Activated naive CD8-positive, alpha-beta T cell treated with anti-CD3 and anti-CD28 coated beads for 36 hours (primary cell): ENCODE data around the gene HOXD4. TPM values are rescaled to one million over a fixed set of nuclear protein-coding genes. Genes with fewer than 3 reads are reported as not detected.

Experiments
- DNase-seq: peaks from one replicate; pipeline ENCODE4 v3.0.0; 2021
- H3K27ac Mint-ChIP-seq: one replicate; pipeline ENCODE4 v1.8.0; 2022; ENCODE audit warnings: mild to moderate bottlenecking, moderate library complexity, mixed read lengths
- H3K27me3 Mint-ChIP-seq: one replicate; pipeline ENCODE4 v1.8.0; 2022; ENCODE audit warnings: mild to moderate bottlenecking, mixed read lengths
- H3K36me3 Mint-ChIP-seq: one replicate; pipeline ENCODE4 v1.8.0; 2021; ENCODE audit warnings: mild to moderate bottlenecking, mixed read lengths
- H3K4me1 Mint-ChIP-seq: one replicate; pipeline ENCODE4 v1.8.0; 2021; ENCODE audit warnings: mixed read lengths
- H3K4me3 Mint-ChIP-seq: one replicate; pipeline ENCODE4 v1.8.0; 2022; ENCODE audit warnings: mild to moderate bottlenecking, moderate library complexity, mixed read lengths
- H3K9me3 Mint-ChIP-seq: one replicate; pipeline ENCODE4 v1.8.0; 2022; ENCODE audit warnings: mixed read lengths
- total RNA-seq, 2 experiments: library from RNA; stranded (reverse); gene quantifications; one replicate each; pipeline ENCODE4 v1.2.3, GENCODE V29; 2021

Gene HOXD4
- total RNA-seq, 2 experiments from 2014 or later: not detected

- H3K27ac Mint-ChIP-seq: no peak overlapping the region
- peaks cover 21% of the 10 kb centered on the region for H3K4me1 Mint-ChIP-seq
- H3K4me3 Mint-ChIP-seq: peak overlapping the region; percentile 32
- peaks cover 9% of the 10 kb centered on the region for H3K36me3 Mint-ChIP-seq
- H3K9me3 Mint-ChIP-seq: peaks cover 5% of the 10 kb centered on the region
- peak; percentile 83 for DNase-seq
- H3K27me3 Mint-ChIP-seq: peaks cover 87% of the 10 kb centered on the region
These were observed 10.6 kb upstream of the HOXD4 start for GRCh38 chr2:176140513-176141317.

- DNase-seq: no peak
- H3K27me3 Mint-ChIP-seq: peaks cover 89% of the 10 kb centered on the region
- H3K4me1 Mint-ChIP-seq: peaks cover 17% of the 10 kb centered on the region
- peaks cover 4% of the 10 kb centered on the region for H3K9me3 Mint-ChIP-seq
- no peak overlapping the region for H3K4me3 Mint-ChIP-seq
- H3K36me3 Mint-ChIP-seq: peaks cover 8% of the 10 kb centered on the region
- no peak overlapping the region for H3K27ac Mint-ChIP-seq
These were observed 9.1 kb upstream of the HOXD4 start for GRCh38 chr2:176142281-176142680.

- Mint-ChIP-seq H3K36me3 (no peaks in the 10 kb centered on the region), H3K4me3 (no peak overlapping the region), H3K27me3 (peaks cover 89% of the 10 kb centered on the region), H3K4me1 (peaks cover 8% of the 10 kb centered on the region), H3K9me3 (no peaks in the 10 kb centered on the region), H3K27ac (no peak overlapping the region)
- DNase-seq: no peak
These were observed 6.0 kb upstream of the HOXD4 start for GRCh38 chr2:176145085-176145969.

GRCh38 chr2:176146101-176146500, 5.2 kb upstream of the HOXD4 start:
- Mint-ChIP-seq H3K4me3 (no peak overlapping the region), H3K36me3 (no peaks in the 10 kb centered on the region)

GRCh38 chr2:176146645-176147044, 4.7 kb upstream of the HOXD4 start:
- Mint-ChIP-seq H3K27me3 (peaks cover 92% of the 10 kb centered on the region), H3K9me3 (no peaks in the 10 kb centered on the region), H3K27ac (no peak overlapping the region), H3K36me3 (no peaks in the 10 kb centered on the region), H3K4me3 (no peak overlapping the region), H3K4me1 (peaks cover 4% of the 10 kb centered on the region)
- DNase-seq: no peak

More at GRCh38 chr2:176146101-176146500, 5.2 kb upstream of the HOXD4 start:
- no peak for DNase-seq
- H3K4me1 Mint-ChIP-seq: peaks cover 7% of the 10 kb centered on the region
- H3K27me3 Mint-ChIP-seq: peaks cover 92% of the 10 kb centered on the region
- H3K27ac Mint-ChIP-seq: no peak overlapping the region
- no peaks in the 10 kb centered on the region for H3K9me3 Mint-ChIP-seq

GRCh38 chr2:176147210-176147799, 4.0 kb upstream of the HOXD4 start:
- H3K4me3 Mint-ChIP-seq: no peak overlapping the region
- H3K27me3 Mint-ChIP-seq: peaks cover 93% of the 10 kb centered on the region
- H3K36me3 Mint-ChIP-seq: no peaks in the 10 kb centered on the region
- peaks cover 4% of the 10 kb centered on the region for H3K4me1 Mint-ChIP-seq
- DNase-seq: no peak
- H3K27ac Mint-ChIP-seq: no peak overlapping the region
- H3K9me3 Mint-ChIP-seq: no peaks in the 10 kb centered on the region

- Mint-ChIP-seq H3K36me3 (no peaks in the 10 kb centered on the region), H3K4me1 (peaks cover 6% of the 10 kb centered on the region), H3K4me3 (no peak overlapping the region), H3K9me3 (no peaks in the 10 kb centered on the region), H3K27me3 (peaks cover 95% of the 10 kb centered on the region), H3K27ac (no peak overlapping the region)
- DNase-seq: no peak
These were observed 3.4 kb upstream of the HOXD4 start for GRCh38 chr2:176147800-176148496.

- no peak for DNase-seq
- H3K27me3 Mint-ChIP-seq: peaks cover 94% of the 10 kb centered on the region
- no peak overlapping the region for H3K27ac Mint-ChIP-seq
- H3K4me1 Mint-ChIP-seq: peaks cover 6% of the 10 kb centered on the region
- H3K9me3 Mint-ChIP-seq: no peaks in the 10 kb centered on the region
- no peak overlapping the region for H3K4me3 Mint-ChIP-seq
- no peaks in the 10 kb centered on the region for H3K36me3 Mint-ChIP-seq
These were observed 2.5 kb upstream of the HOXD4 start for GRCh38 chr2:176148751-176149421.

GRCh38 chr2:176149481-176149938, 1.8 kb upstream of the HOXD4 start:
- DNase-seq: no peak
- H3K27me3 Mint-ChIP-seq: peaks cover 97% of the 10 kb centered on the region
- H3K9me3 Mint-ChIP-seq: no peaks in the 10 kb centered on the region
- H3K36me3 Mint-ChIP-seq: no peaks in the 10 kb centered on the region
- H3K27ac Mint-ChIP-seq: no peak overlapping the region
- peaks cover 6% of the 10 kb centered on the region for H3K4me1 Mint-ChIP-seq
- no peak overlapping the region for H3K4me3 Mint-ChIP-seq

GRCh38 chr2:176149939-176150583, 1.3 kb upstream of the HOXD4 start:
- DNase-seq: no peak
- H3K27ac Mint-ChIP-seq: no peak overlapping the region
- no peaks in the 10 kb centered on the region for H3K9me3 Mint-ChIP-seq
- H3K4me1 Mint-ChIP-seq: peaks cover 6% of the 10 kb centered on the region
- H3K36me3 Mint-ChIP-seq: no peaks in the 10 kb centered on the region
- H3K4me3 Mint-ChIP-seq: no peak overlapping the region
- H3K27me3 Mint-ChIP-seq: peaks cover 98% of the 10 kb centered on the region

GRCh38 chr2:176150584-176151441, 537 bp upstream of the HOXD4 start:
- no peak overlapping the region for H3K27ac Mint-ChIP-seq
- peaks cover 6% of the 10 kb centered on the region for H3K4me1 Mint-ChIP-seq
- no peaks in the 10 kb centered on the region for H3K36me3 Mint-ChIP-seq
- H3K9me3 Mint-ChIP-seq: no peaks in the 10 kb centered on the region
- DNase-seq: no peak
- peaks cover 98% of the 10 kb centered on the region for H3K27me3 Mint-ChIP-seq
- H3K4me3 Mint-ChIP-seq: no peak overlapping the region

- peaks cover 8% of the 10 kb centered on the region for H3K4me1 Mint-ChIP-seq
- H3K4me3 Mint-ChIP-seq: no peak overlapping the region
- no peak overlapping the region for H3K27ac Mint-ChIP-seq
- H3K27me3 Mint-ChIP-seq: peaks cover 94% of the 10 kb centered on the region
- no peaks in the 10 kb centered on the region for H3K9me3 Mint-ChIP-seq
- no peaks in the 10 kb centered on the region for H3K36me3 Mint-ChIP-seq
- DNase-seq: no peak
These were observed 1.2 kb downstream of the HOXD4 start for GRCh38 chr2:176152350-176153181.
